ENCODE measurements around the gene TMEM125.

Gene TMEM125

DNA sequence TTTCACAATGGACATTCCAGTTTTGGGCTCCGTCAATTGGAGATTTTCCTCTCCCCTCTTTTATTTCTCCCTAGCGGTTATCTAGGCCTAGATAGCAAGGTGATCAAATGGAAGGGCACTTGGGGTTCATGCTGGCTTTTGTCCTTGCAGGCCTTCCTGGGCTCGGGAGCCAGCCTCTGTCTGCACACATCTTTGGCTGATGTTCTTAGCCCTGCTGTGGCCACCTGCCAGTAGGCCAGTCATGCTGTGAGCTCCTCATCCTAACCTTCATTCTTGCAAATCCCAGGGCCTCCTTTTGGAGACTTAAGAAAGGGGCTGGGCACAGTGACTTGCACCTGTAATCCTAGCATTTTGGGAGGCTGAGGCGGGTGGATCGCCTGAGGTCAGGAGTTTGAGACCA is 44.5 kb downstream of the TMEM125 start:
- DNase-seq: no peak

DNA sequence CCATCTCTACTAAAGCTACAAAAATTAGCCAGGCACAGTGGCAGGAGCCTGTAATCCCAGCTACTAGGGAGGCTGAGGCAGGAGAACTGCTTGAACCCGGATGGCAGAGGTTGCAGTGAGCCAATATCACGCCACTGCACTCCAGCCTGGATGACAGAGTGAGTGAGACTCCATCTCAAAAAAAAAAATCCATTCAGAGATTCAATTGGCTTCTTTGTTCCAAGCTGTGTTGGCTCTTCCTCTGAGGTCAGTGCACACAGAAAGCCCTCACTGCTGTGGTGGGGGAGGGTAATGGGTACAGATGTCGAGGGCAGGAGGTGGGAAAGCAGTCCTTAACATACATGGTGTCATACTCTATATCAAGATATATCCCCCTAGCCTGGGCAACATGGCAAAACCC is 45.7 kb downstream of the TMEM125 start:
- no peak for DNase-seq

DNA sequence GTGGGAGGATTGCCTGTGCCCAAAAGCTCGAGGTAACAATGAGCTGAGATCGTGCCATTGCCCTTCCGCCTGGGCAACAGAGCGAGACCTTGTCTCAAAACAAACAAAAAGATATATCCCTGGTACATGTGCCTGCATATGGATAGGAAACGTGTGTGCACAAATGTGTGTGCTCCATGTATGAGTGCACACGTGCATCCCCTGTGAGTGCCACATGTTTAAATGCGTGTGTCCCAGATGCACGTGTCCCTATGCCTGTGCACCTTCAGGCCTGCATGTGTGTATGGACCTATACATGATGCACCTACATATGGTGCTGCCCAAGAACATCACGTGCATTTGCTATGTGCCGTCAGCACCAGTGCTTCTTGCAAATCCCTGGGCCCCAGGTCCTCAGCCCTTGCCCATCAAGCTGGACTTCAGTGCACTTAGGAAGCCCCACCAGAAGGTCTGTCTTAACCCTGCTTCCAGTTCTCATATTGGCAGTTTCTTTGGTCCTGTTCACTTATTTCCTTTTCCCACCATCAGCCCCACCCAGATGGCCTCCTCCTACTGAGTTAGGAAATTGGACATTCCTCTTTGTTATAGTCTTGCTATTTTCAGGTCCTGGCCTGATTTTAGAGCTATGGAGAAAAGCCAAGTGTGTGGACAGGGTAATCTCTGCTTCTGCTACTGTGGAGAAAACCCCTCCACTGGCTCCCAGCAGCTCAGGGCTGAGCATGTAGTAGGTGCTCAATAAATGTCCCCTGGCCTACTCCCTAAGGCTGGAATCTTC is 46.4 kb downstream of the TMEM125 start:
- no peak for DNase-seq

DNA sequence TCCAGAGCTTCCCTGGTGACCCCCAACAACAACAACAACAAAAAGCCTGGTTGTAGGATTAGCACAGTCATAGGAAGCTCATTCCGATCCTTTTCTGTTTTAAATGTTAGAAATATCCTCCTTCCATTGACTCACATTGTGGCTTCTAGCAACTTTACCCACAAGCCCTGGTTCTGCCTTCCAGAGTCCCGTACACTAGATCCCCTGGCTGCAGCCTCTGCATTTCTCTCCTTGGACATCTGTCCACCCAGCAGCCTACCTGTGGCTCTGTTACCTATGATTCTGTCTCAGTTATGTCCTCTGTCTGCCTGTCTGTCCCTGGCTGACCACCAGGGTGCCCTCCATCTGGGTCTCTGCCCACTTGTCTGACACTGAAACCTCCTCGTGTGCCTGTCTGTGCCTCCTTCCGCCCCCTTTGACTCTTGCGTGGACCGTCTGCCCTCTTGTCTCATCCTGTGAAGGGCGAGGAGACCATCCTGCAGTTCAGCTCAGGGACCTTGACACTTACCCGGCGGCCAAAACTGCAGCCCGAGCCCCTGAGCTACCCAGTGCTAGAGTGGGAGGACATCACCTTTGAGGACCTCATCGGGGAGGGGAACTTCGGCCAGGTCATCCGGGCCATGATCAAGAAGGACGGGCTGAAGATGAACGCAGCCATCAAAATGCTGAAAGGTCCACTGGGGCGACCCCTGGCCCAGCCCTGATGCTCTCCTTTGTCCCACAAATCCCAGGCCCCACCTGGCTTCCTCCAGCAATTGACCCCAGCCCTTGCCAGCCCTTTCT is 47.1 kb downstream of the TMEM125 start:
- no peak for DNase-seq

DNA sequence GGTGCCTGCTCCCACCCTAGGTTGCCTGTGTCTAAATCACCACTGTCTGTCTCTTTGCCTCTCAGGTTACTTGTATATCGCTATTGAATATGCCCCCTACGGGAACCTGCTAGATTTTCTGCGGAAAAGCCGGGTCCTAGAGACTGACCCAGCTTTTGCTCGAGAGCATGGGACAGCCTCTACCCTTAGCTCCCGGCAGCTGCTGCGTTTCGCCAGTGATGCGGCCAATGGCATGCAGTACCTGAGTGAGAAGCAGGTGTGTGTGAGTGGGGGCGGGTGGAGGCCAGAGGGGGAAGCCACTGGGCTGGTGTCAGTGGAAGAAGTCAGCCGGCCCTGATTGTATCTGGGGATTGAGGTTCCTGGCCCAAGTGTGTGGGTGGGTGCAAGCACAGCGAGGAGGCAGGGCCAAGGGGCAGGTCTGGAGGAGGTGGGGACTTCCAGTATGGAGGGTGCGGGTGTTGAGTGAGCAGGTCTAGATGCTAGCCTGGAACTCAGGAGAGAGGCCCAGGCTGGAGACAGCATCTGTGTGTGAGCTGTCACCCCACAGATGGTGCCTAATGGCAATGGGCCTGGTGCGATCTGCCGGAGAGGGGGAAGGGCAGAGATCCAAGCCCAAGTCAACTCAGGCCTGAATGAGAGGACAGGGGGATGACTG is 48.2 kb downstream of the TMEM125 start:
- DNase-seq: no peak

DNA sequence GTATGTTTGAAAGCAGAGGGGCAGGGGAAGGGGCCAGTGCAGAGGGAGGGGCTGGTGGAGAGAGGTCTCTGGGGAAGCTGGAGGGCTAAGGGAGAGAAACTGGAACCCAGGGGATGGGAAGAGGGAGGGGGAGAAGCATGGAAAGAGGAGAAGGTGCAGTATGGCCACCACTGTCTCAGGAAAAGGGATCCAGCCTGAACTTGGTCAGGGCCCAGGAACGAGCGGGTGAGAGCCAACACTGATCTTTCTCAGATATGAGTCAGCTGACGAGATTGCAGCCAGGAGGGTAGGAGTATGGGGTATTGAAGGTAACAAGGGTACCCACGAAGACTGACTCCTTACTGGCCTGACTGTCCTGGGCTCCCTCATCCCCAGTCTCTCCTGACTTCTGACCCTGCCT is 49.0 kb downstream of the TMEM125 start:
- no peak for DNase-seq

DNA sequence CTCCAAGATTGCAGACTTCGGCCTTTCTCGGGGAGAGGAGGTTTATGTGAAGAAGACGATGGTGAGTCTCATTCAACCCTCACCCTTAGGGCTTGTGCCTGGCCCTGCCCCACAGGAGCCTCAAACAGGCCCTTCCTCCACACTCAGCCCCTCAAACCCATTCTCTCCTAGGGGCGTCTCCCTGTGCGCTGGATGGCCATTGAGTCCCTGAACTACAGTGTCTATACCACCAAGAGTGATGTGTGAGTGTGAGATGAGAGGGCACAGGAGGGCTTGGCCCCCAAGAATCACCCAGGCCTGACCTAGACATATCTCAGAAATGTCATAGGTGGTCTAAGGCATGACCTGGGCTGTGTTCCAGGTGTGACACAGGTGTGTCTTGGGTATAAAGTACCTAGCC is 49.5 kb downstream of the TMEM125 start:
- DNase-seq: no peak

DNA sequence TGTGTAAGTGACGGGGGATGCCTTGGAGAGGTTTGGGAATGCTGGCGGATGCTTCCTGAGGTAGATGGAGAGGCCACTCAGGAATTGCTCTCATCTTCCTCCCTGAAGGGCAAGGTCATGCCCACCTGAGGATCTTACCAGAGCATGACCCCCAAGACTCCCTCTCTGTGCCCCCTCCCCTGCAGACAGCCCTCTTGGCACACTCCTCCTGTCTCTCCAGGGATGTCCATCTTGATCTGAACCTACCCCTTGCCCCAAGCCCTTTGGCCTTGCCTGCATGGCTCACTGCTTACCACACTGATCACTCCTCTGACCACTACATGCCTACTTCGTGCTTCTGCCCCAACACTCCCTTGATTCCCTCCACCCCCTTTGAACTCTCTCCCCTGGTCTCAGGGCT is 50.0 kb downstream of the TMEM125 start:
- DNase-seq: no peak

DNA sequence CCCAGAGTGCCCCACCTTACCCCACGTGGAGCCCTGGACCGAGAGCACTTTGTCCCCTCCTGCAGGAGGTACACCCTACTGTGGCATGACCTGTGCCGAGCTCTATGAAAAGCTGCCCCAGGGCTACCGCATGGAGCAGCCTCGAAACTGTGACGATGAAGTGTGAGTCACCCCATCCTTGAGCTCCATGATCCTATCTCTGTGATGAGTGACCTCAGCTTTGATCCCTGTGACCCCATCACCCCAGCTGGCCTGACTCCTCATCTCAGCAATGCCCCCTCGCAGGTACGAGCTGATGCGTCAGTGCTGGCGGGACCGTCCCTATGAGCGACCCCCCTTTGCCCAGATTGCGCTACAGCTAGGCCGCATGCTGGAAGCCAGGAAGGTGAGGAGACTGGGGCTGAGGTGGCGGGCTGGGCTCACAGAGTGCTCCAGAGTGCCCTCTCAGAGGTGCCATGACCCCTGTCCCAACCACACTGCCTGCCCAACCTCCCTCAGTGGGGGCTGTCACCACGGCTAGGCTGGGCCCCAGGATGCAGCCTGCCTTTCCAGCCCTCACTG is 51.6 kb downstream of the TMEM125 start:
- DNase-seq: no peak

DNA sequence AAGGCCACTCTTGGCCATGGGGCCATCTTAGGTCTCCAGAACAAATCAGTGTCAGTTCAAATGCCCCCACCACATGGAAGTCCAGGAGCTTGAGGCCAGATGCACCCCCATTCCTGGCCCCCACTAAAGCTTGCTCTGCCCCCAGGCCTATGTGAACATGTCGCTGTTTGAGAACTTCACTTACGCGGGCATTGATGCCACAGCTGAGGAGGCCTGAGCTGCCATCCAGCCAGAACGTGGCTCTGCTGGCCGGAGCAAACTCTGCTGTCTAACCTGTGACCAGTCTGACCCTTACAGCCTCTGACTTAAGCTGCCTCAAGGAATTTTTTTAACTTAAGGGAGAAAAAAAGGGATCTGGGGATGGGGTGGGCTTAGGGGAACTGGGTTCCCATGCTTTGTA is 52.7 kb downstream of the TMEM125 start:
- DNase-seq: no peak

All from activated CD4-positive, alpha-beta T cell treated with anti-CD3 and anti-CD28 coated beads for 4 hours (primary cell).